ENCODE results near the gene TBXAS1. TPM values are rescaled to one million over a fixed set of nuclear protein-coding genes. Genes with fewer than 3 reads are reported as not detected.

TBXAS1 gene
- total and polyA plus RNA-seq, 2 experiments from 2014 or later = 1.3 TPM; not detected in 1

DNA sequence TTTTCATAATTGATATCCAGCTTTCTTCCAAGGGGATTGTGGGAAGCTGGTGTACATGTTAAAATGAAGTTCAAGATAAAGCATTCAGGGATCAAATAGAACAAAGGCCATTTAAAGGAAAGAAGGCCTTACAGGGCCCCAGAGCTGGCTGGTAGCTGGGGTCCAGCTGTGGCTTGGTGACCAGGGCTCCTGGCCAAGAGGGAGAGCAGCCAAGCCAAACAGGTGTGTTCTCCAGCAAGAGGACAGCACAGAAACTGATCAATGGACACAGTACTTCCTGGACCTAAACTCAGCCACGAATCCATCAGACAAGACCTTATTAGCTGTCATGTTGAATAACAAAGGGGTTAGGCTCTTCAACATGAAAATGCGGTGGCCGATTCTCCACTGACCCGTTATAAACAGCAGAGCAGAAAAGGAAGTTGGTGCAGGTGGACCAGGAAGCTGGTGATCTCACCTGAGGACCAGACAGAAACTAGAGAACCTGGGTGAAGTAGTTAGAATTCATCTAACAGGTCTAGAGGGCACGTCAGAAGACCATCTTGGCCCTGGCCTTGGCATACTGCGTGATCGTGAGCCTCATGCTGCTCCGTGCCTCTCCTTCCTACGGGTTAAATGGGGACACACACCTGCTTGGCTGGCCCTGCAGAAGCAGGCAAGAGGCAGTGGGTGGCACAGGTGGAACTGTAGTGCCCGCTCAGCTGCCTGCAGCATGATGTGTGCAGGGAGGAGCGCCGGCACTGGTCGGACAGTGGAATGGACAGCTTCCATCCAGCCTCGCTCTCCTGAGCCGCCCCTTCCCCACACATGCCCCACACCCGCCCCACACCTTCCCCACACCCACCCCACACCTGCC is 179.9 kb downstream of the TBXAS1 start:
- peaks cover 10% of the 10 kb centered on the region for H3K27me3 Mint-ChIP-seq (ENCODE audit: insufficient read depth, low read depth, poor library complexity)
- no peak for ATAC-seq

More for the DNA sequence above, 179.9 kb downstream of the TBXAS1 start:
- H3F3A ChIP-seq (replicated peaks; ENCODE audit: low read depth) = no peaks in the 10 kb centered on the region
- H3K4me1 ChIP-seq (ENCODE audit: insufficient read depth) = no peaks in the 10 kb centered on the region
- H3K27ac ChIP-seq (ENCODE audit: low read depth) = no peak overlapping the region
- H3K36me3 ChIP-seq (ENCODE audit: insufficient read depth) = no peaks in the 10 kb centered on the region
- no peak overlapping the region for H3K27ac Mint-ChIP-seq
- H3K4me1 Mint-ChIP-seq = peaks cover 17% of the 10 kb centered on the region
- no peak overlapping the region for H3K4me3 Mint-ChIP-seq
- H3K79me2 ChIP-seq (replicated peaks; ENCODE audit: insufficient read depth) = no peaks in the 10 kb centered on the region
- H3K27me3 ChIP-seq (ENCODE audit: insufficient read depth) = no peaks in the 10 kb centered on the region
- no peaks in the 10 kb centered on the region for H3K9me3 Mint-ChIP-seq
- no peak for TF ChIP-seq ZNF462 (CRISPR knock-in tag; IDR thresholded peaks at IDR 0.05)
- no peak for TF ChIP-seq ZNF114 (CRISPR knock-in tag; IDR thresholded peaks at IDR 0.05)
- TF ChIP-seq ZNF331 (CRISPR knock-in tag; IDR thresholded peaks at IDR 0.05; ENCODE audit: low read depth) = no peak
- TF ChIP-seq EZH2phosphoT487 (IDR thresholded peaks at IDR 0.05; ENCODE audit: unreplicated experiment) = no peak
- TF ChIP-seq, protein P1, sequence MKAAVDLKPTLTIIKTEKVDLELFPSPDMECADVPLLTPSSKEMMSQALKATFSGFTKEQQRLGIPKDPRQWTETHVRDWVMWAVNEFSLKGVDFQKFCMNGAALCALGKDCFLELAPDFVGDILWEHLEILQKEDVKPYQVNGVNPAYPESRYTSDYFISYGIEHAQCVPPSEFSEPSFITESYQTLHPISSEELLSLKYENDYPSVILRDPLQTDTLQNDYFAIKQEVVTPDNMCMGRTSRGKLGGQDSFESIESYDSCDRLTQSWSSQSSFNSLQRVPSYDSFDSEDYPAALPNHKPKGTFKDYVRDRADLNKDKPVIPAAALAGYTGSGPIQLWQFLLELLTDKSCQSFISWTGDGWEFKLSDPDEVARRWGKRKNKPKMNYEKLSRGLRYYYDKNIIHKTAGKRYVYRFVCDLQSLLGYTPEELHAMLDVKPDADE (IDR thresholded peaks at IDR 0.05) = no peak
- TF ChIP-seq NANOG (IDR thresholded peaks at IDR 0.05; ENCODE audit: borderline replicate concordance) = no peak
- TF ChIP-seq CTCF (conservative IDR thresholded peaks at IDR 0.05; ENCODE audit: low read depth in 2 of 2) = no peak
- TF ChIP-seq STAT1 (IDR thresholded peaks at IDR 0.05; ENCODE audit: unreplicated experiment) = no peak
- no peak for TF ChIP-seq POLR2AphosphoS5 (IDR thresholded peaks at IDR 0.05; ENCODE audit: low read depth)
- TF ChIP-seq, protein P2, sequence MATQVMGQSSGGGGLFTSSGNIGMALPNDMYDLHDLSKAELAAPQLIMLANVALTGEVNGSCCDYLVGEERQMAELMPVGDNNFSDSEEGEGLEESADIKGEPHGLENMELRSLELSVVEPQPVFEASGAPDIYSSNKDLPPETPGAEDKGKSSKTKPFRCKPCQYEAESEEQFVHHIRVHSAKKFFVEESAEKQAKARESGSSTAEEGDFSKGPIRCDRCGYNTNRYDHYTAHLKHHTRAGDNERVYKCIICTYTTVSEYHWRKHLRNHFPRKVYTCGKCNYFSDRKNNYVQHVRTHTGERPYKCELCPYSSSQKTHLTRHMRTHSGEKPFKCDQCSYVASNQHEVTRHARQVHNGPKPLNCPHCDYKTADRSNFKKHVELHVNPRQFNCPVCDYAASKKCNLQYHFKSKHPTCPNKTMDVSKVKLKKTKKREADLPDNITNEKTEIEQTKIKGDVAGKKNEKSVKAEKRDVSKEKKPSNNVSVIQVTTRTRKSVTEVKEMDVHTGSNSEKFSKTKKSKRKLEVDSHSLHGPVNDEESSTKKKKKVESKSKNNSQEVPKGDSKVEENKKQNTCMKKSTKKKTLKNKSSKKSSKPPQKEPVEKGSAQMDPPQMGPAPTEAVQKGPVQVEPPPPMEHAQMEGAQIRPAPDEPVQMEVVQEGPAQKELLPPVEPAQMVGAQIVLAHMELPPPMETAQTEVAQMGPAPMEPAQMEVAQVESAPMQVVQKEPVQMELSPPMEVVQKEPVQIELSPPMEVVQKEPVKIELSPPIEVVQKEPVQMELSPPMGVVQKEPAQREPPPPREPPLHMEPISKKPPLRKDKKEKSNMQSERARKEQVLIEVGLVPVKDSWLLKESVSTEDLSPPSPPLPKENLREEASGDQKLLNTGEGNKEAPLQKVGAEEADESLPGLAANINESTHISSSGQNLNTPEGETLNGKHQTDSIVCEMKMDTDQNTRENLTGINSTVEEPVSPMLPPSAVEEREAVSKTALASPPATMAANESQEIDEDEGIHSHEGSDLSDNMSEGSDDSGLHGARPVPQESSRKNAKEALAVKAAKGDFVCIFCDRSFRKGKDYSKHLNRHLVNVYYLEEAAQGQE (IDR thresholded peaks at IDR 0.05; ENCODE audit: unreplicated experiment) = no peak
- no peak for TF ChIP-seq EZH2 (IDR thresholded peaks at IDR 0.05; ENCODE audit: low read depth, unreplicated experiment)
- no peak for TF ChIP-seq CREB1 (CRISPR knock-in tag; IDR thresholded peaks at IDR 0.05; ENCODE audit: low read depth)
- TF ChIP-seq JUNB (IDR thresholded peaks at IDR 0.05; ENCODE audit: unreplicated experiment) = no peak
- no peak overlapping the region for H2AFZ ChIP-seq
- H3K36me3 Mint-ChIP-seq (ENCODE audit: low read depth) = no peaks in the 10 kb centered on the region
- no peaks in the 10 kb centered on the region for H3K9me2 ChIP-seq (ENCODE audit: insufficient read depth)
- no peak for DNase-seq (ENCODE audit: low spot score)
- H4K20me1 ChIP-seq (replicated peaks; ENCODE audit: insufficient read depth) = no peaks in the 10 kb centered on the region
- no peak overlapping the region for H3K4me3 ChIP-seq
- no peak overlapping the region for H3K4me2 ChIP-seq
